ENCODE measurements around the gene C1D. TPM values are rescaled to one million over a fixed set of nuclear protein-coding genes. Genes with fewer than 3 reads are reported as not detected.

C1D gene
- total RNA-seq, 4 donors from 2014 or later, result 15.8 to 87.1 (median 53.8) TPM

DNA sequence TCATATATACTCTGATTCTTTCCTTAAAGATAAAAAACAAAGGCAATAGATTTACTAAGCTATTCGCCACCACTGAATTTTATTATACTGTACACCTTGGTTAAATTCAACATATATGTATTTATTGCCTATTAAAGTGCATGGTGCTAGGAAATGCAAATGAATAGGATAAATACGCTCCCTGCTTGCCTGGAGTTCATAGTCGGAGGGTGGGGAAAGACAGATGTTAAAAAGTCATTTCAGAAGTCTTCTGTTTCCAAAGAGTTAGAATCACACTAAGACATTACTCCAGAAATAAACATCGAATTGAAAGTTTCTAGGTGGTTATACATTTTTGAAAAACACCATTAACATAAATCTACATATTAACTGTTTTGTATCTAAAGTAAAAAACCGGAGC is 19.8 kb downstream of the C1D start:
- no peak for TF ChIP-seq POLR2A (IDR thresholded peaks at IDR 0.05)
- TF ChIP-seq, protein P1, sequence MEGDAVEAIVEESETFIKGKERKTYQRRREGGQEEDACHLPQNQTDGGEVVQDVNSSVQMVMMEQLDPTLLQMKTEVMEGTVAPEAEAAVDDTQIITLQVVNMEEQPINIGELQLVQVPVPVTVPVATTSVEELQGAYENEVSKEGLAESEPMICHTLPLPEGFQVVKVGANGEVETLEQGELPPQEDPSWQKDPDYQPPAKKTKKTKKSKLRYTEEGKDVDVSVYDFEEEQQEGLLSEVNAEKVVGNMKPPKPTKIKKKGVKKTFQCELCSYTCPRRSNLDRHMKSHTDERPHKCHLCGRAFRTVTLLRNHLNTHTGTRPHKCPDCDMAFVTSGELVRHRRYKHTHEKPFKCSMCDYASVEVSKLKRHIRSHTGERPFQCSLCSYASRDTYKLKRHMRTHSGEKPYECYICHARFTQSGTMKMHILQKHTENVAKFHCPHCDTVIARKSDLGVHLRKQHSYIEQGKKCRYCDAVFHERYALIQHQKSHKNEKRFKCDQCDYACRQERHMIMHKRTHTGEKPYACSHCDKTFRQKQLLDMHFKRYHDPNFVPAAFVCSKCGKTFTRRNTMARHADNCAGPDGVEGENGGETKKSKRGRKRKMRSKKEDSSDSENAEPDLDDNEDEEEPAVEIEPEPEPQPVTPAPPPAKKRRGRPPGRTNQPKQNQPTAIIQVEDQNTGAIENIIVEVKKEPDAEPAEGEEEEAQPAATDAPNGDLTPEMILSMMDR (IDR thresholded peaks at IDR 0.05), result no peak
- H3K27me3 ChIP-seq, result no peaks in the 10 kb centered on the region

GRCh38 chr2:68041704-68042245 is 21.0 kb downstream of the C1D start:
- H3K4me1 ChIP-seq, result no peaks in the 10 kb centered on the region
- no peak overlapping the region for H3K27ac ChIP-seq
- no peaks in the 10 kb centered on the region for H3K27me3 ChIP-seq
- TF ChIP-seq, protein P1 (IDR thresholded peaks at IDR 0.05), result no peak
- TF ChIP-seq POLR2A (IDR thresholded peaks at IDR 0.05), result no peak
- H3K36me3 ChIP-seq, result no peaks in the 10 kb centered on the region
- intact Hi-C loops (cut with DNase I; ENCODE audit: low total_unique reads), result no loop called here
- no peak for DNase-seq
- no peak overlapping the region for H3K4me3 ChIP-seq
- H3K9me3 ChIP-seq, result no peaks in the 10 kb centered on the region

More for the DNA sequence above, 19.8 kb downstream of the C1D start:
- Histone ChIP-seq H3K4me1 (no peaks in the 10 kb centered on the region), H3K27ac (no peak overlapping the region), H3K4me3 (no peak overlapping the region), H3K9me3 (no peaks in the 10 kb centered on the region), H3K36me3 (no peaks in the 10 kb centered on the region)
- DNase-seq, result no peak
- intact Hi-C loops (cut with DNase I; ENCODE audit: low total_unique reads), result no loop called here

GRCh38 chr2:68040078-68040477 is 22.7 kb downstream of the C1D start:
- intact Hi-C loops (cut with DNase I; ENCODE audit: low total_unique reads), result no loop called here
- Histone ChIP-seq H3K4me1 (no peaks in the 10 kb centered on the region), H3K36me3 (no peaks in the 10 kb centered on the region), H3K27me3 (no peaks in the 10 kb centered on the region), H3K4me3 (no peak overlapping the region), H3K27ac (no peak overlapping the region), H3K9me3 (no peaks in the 10 kb centered on the region)
- TF ChIP-seq, protein P1 (IDR thresholded peaks at IDR 0.05), result no peak
- DNase-seq, result no peak

- H3K27ac ChIP-seq, result no peak overlapping the region
- H3K9me3 ChIP-seq, result no peaks in the 10 kb centered on the region
- no peak overlapping the region for H3K4me3 ChIP-seq
- no peaks in the 10 kb centered on the region for H3K36me3 ChIP-seq
- no peaks in the 10 kb centered on the region for H3K27me3 ChIP-seq
- no peaks in the 10 kb centered on the region for H3K4me1 ChIP-seq
- intact Hi-C loops (cut with DNase I; ENCODE audit: low total_unique reads), result no loop called here
- no peak for DNase-seq
- TF ChIP-seq, protein P1 (IDR thresholded peaks at IDR 0.05), result no peak
- no peak for TF ChIP-seq POLR2A (IDR thresholded peaks at IDR 0.05)
These were observed 23.5 kb downstream of the C1D start for GRCh38 chr2:68039317-68039716.

- no peak for DNase-seq
- Histone ChIP-seq H3K36me3 (no peaks in the 10 kb centered on the region), H3K9me3 (no peaks in the 10 kb centered on the region), H3K27me3 (no peaks in the 10 kb centered on the region), H3K4me1 (no peaks in the 10 kb centered on the region), H3K4me3 (no peak overlapping the region), H3K27ac (no peak overlapping the region)
- intact Hi-C loops (cut with DNase I; ENCODE audit: low total_unique reads), result no loop called here
- TF ChIP-seq, protein P1 (IDR thresholded peaks at IDR 0.05), result no peak
- no peak for TF ChIP-seq POLR2A (IDR thresholded peaks at IDR 0.05)
These were observed 30.1 kb downstream of the C1D start for GRCh38 chr2:68032702-68033101.

Data from uterus (tissue), 4 donors.